Activated T-cell treated with anti-CD3 and anti-CD28 coated beads, Interleukin-2, amount 50 U/mL, for 72 hours (primary cell): ENCODE results near the gene KLK1. TPM values are rescaled to one million over a fixed set of nuclear protein-coding genes. Genes with fewer than 3 reads are reported as not detected.
"Not testable (repeated sequence)": the region's sequence is repeated elsewhere in the genome, so short reads cannot be mapped to it uniquely, and the experiment has no call there.

Experiments used
- ATAC-seq, 2 donors: fragments of 150-1000 bp; cut with Tn5 transposase; replicated peaks in 1 of 2; 2 replicates each; pipeline ENCODE4 v1.10.0; 2021; ENCODE audit warnings: moderate library complexity in 2 of 2, mild to moderate bottlenecking in 1 of 2
- DNase-seq, 2 donors: peaks; one replicate each; pipeline ENCODE4 v3.0.0; 2021 to 2022; ENCODE audit warnings: mixed read lengths in 1 of 2
- H3K27ac Mint-ChIP-seq: one replicate; pipeline ENCODE4 v1.8.0; 2022; ENCODE audit warnings: mild to moderate bottlenecking, moderate library complexity, mixed read lengths
- H3K27me3 Mint-ChIP-seq: one replicate; pipeline ENCODE4 v1.8.0; 2022; ENCODE audit warnings: low read depth, mixed read lengths
- H3K36me3 Mint-ChIP-seq, 2 donors: one replicate each; pipeline ENCODE4 v1.8.0; 2022; ENCODE audit warnings: mixed read lengths in 2 of 2, mild to moderate bottlenecking in 1 of 2; ENCODE audit not compliant: insufficient read depth in 2 of 2
- H3K4me1 Mint-ChIP-seq: one replicate; pipeline ENCODE4 v1.8.0; 2022; ENCODE audit warnings: low read depth, mixed read lengths
- H3K4me3 Mint-ChIP-seq, 2 donors: one replicate each; pipeline ENCODE4 v1.8.0; 2022; ENCODE audit warnings: mild to moderate bottlenecking in 2 of 2, mixed read lengths in 2 of 2, moderate library complexity in 2 of 2
- H3K9me3 Mint-ChIP-seq, 2 donors: one replicate each; pipeline ENCODE4 v1.8.0; 2022; ENCODE audit warnings: mixed read lengths in 2 of 2
- total RNA-seq, 2 donors: library from RNA; stranded (reverse); gene quantifications; one replicate each; pipeline ENCODE4 v1.2.3, GENCODE V29; 2022

KLK1 gene
- total RNA-seq, 2 donors from 2014 or later, result 1.7 to 2.3 TPM

DNA sequence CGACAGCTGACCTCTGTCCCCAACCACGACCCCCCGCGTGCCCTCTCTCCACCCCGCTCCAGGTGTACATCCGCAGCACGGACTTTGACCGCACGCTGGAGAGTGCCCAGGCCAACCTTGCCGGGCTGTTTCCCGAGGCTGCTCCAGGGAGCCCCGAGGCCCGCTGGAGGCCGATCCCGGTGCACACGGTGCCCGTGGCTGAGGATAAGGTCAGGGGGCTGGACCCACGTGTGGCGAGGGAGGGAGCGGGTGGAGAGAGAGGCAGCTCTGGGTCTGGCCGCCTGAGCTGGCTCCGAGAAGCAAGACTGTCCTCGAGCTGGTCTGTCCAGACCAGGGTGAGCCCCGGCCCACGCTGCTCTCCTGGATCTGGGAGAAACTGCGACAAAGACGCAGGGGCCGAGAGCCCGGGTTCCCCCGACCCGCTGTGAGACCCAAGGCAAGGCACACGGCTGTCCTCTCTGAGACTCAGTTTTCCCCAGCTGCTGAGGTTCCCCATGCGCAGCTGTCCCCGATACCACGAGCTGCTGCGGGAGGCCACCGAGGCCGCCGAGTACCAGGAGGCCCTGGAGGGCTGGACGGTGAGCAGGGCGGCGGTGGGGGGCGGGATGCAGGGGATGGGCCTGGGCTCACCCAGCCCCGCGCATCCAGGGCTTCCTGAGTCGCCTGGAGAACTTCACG is 31.9 kb downstream of the KLK1 start:
- Mint-ChIP-seq H3K36me3 (no peaks in the 10 kb centered on the region), H3K27me3 (no peaks in the 10 kb centered on the region), H3K9me3 (no peaks in the 10 kb centered on the region), H3K4me3 (no peak overlapping the region), H3K27ac (no peak overlapping the region), H3K4me1 (no peaks in the 10 kb centered on the region)
- no peak for DNase-seq
- no peak for ATAC-seq

- DNase-seq (no peak), ATAC-seq (no peak)
- Mint-ChIP-seq H3K9me3 (no peaks in the 10 kb centered on the region), H3K4me1 (no peaks in the 10 kb centered on the region), H3K27me3 (no peaks in the 10 kb centered on the region), H3K27ac (peak overlapping the region; percentile 35), H3K4me3 (no peak overlapping the region), H3K36me3 (no peaks in the 10 kb centered on the region)
Measured at GRCh38 chr19:50790922-50791467, 32.6 kb downstream of the KLK1 start.

GRCh38 chr19:50790396-50790795 is 33.2 kb downstream of the KLK1 start, which contains the start of gene ACP4:
Gene ACP4, plus strand, starts transcription at chr19:50790415. Its CDS starts 0 bp downstream, at chr19:50790415.
- no peaks in the 10 kb centered on the region for H3K9me3 Mint-ChIP-seq
- H3K36me3 Mint-ChIP-seq, result no peaks in the 10 kb centered on the region
- no peaks in the 10 kb centered on the region for H3K4me1 Mint-ChIP-seq
- DNase-seq, result no peak
- ATAC-seq, result peak in 1 of 2 donors; percentile 17
- H3K27me3 Mint-ChIP-seq, result no peaks in the 10 kb centered on the region
- H3K27ac Mint-ChIP-seq, result peak within 1 kb of the TSS; percentile 35
- no peak within 1 kb of the TSS for H3K4me3 Mint-ChIP-seq

GRCh38 chr19:50785329-50785728 is 38.3 kb downstream of the KLK1 start:
- no peak overlapping the region for H3K27ac Mint-ChIP-seq
- no peaks in the 10 kb centered on the region for H3K9me3 Mint-ChIP-seq
- no peaks in the 10 kb centered on the region for H3K4me1 Mint-ChIP-seq
- no peak for DNase-seq
- H3K36me3 Mint-ChIP-seq, result no peaks in the 10 kb centered on the region
- peaks cover 32% of the 10 kb centered on the region for H3K27me3 Mint-ChIP-seq
- ATAC-seq, result peak in 1 of 2 donors; percentile 11
- no peak overlapping the region for H3K4me3 Mint-ChIP-seq

DNA sequence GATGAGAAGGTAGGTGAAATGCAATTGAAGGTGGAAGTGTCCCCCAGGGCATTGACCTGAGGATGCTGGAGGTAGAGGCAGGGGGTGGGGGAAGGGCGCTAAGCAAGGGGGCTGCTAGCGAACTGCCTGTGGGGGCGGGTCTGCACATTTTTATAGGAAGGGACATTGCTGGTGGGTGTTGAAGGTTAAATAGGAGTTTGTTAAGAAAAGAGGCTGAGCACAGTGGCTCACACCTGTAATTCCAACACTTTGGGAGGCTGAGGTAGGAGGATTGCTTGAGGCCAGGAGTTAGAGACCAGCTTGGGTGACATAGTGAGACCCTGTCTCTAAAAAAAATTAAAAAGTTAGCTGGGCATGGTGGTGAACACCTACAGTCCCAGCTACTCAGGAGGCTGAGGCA is 38.9 kb downstream of the KLK1 start:
- no peak overlapping the region for H3K4me3 Mint-ChIP-seq
- H3K36me3 Mint-ChIP-seq, result no peaks in the 10 kb centered on the region
- no peaks in the 10 kb centered on the region for H3K4me1 Mint-ChIP-seq
- no peaks in the 10 kb centered on the region for H3K9me3 Mint-ChIP-seq
- peak overlapping the region; percentile 32 for H3K27ac Mint-ChIP-seq
- peaks cover 37% of the 10 kb centered on the region for H3K27me3 Mint-ChIP-seq
- ATAC-seq, result no peak
- no peak for DNase-seq

- not testable (repeated sequence) for DNase-seq, H3K4me3 Mint-ChIP-seq, H3K9me3 Mint-ChIP-seq, H3K36me3 Mint-ChIP-seq, H3K27ac Mint-ChIP-seq, H3K4me1 Mint-ChIP-seq, ATAC-seq
- peaks cover 46% of the 10 kb centered on the region for H3K27me3 Mint-ChIP-seq
Measured at GRCh38 chr19:50783848-50784152, 39.8 kb downstream of the KLK1 start.

DNA sequence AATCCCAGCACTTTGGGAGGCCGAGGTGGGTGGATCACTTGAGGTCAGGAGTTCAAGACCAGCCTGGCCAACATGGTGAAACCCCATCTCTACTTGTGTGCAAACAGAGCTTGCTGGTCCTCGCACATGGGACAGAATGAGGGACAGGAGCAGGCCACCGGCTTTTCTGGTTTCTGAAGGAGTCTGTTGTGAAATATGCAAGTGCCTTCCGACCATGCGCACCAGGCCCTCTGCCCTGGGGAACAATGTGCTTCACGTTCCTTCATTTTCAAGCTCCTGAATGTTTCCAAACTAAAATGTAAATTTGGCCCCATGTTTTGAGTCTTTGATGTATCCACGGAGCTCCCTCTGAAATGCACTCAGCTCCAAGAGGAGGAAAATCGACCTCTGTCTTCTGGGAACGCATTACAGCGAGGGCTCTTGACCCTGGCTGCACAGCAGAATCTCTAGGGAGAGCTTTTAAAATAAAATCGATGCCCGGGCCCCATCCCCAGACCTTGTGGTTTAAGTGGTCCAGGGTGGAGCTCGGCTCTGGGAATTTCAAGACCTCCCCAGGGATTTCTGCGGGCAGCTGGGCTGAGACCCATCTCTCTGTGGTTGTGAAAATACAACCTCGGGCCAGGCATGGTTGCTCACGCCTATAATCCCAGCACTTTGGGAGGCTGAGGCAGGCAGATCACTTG is 42.7 kb downstream of the KLK1 start:
- DNase-seq (no peak), ATAC-seq (no peak)
- Mint-ChIP-seq H3K27me3 (peaks cover 66% of the 10 kb centered on the region), H3K9me3 (no peaks in the 10 kb centered on the region), H3K4me3 (no peak overlapping the region), H3K27ac (no peak overlapping the region), H3K36me3 (peaks cover 0 to 1% of the 10 kb centered on the region in 2 donors), H3K4me1 (peaks cover 7% of the 10 kb centered on the region)

DNA sequence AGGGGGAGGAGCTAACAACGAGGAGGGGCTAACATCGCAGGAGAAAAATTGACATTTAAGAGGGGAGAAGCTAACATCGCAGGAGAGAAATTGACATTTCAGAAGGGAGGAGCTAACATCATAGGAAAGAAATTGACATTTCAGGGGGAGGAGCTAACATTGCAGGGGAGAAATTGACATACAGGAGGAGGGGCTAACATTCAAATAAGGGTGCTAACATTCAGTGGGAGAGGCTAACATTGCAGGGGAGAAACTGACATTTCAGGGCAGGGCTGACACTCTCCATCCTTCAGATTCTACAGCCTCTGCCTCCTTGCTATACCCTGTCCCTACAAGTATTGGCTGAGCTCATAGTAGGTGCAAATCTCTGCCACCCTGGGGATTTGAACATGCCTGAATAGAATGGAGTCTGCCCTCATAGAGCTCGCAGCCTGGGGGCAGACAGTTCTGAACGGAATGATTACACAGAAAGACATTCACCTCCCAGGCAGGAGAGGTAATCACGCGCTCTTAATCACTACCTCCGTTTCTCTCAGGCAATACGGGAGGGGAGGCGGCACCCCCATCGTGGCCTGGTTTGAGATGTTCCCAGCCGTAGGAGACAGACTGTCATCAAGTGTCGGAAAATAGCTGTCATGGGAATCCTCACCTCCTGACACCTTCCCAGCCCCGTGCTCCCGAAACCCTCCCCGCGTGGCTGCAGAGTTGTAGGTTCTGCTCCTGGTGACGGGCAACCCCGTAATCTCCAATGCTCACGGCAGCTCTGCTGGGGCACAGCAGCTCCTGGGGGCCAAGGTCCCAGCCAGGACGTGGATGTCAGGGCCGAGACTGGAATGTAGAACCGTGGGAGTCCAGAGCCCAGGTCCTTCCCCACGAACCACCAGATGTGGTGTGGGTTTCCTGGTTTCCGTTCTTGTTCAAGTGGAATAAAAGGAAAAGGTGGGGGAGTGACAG is 43.8 kb downstream of the KLK1 start:
- no peak for ATAC-seq
- peaks cover 7% of the 10 kb centered on the region for H3K4me1 Mint-ChIP-seq
- no peak overlapping the region for H3K4me3 Mint-ChIP-seq
- peaks cover 73% of the 10 kb centered on the region for H3K27me3 Mint-ChIP-seq
- H3K9me3 Mint-ChIP-seq, result no peaks in the 10 kb centered on the region
- no peak overlapping the region for H3K27ac Mint-ChIP-seq
- no peak for DNase-seq
- H3K36me3 Mint-ChIP-seq, result peaks cover 0 to 1% of the 10 kb centered on the region in 2 donors

DNA sequence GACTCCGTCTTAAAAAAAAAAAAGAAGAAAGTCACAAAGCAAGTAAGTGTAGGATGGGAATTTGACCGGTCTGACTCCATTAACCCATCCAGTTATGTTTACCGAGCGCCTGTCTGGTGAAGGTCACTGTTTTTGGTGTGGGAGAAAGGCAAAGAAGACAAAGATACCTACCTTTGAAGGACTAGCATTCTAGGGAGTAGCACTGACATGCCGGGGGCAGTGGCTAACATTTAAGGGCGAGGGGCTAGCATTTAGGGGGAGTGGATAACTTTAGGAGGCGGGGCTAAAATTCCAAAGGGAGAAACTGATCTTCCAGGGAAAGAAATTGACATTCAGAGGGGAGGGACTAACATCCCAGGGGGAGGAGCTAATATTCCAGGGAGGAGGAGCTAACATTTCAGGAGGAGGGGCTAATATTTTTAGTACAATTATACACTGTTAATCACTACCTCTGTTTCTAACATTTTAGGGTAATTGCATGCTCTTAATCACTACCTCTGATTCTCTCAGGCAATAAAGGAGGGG is 44.6 kb downstream of the KLK1 start:
- Mint-ChIP-seq H3K9me3 (no peaks in the 10 kb centered on the region), H3K4me1 (peaks cover 7% of the 10 kb centered on the region), H3K36me3 (peaks cover 0 to 1% of the 10 kb centered on the region in 2 donors), H3K27ac (no peak overlapping the region), H3K27me3 (peaks cover 73% of the 10 kb centered on the region), H3K4me3 (no peak overlapping the region)
- ATAC-seq, result no peak
- no peak for DNase-seq

DNA sequence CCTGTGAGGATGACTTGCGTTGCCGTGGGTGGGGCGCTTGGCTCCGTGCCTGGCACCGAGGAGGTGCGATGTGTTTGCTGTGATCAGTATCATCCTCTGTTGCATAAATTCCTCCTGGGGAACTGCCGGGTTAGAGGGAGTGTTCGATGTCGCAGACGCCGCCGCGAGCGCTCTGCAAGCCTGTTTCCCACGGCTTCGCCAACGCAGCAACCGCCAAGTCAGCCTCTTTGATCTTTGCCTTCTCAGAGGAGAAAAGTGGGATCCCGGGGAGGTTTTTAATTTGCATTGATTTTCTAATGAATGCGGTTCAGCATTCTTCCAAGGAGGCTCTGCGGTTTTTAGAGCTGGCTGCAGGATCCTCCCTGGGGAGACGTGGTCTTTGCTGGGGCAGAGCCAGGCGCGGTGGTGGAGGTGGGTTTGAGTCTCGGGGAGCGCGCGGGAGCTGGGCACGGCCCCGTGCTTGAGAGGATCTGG is 45.7 kb downstream of the KLK1 start:
- no peak for DNase-seq
- ATAC-seq, result no peak
- no peaks in the 10 kb centered on the region for H3K9me3 Mint-ChIP-seq
- peaks cover 66% of the 10 kb centered on the region for H3K27me3 Mint-ChIP-seq
- peaks cover 7% of the 10 kb centered on the region for H3K4me1 Mint-ChIP-seq
- no peak overlapping the region for H3K27ac Mint-ChIP-seq
- H3K36me3 Mint-ChIP-seq, result peaks cover 0 to 1% of the 10 kb centered on the region in 2 donors
- no peak overlapping the region for H3K4me3 Mint-ChIP-seq

- no peaks in the 10 kb centered on the region for H3K9me3 Mint-ChIP-seq
- no peak for ATAC-seq
Measured at GRCh38 chr19:50777261-50777660, 46.3 kb downstream of the KLK1 start.

DNA sequence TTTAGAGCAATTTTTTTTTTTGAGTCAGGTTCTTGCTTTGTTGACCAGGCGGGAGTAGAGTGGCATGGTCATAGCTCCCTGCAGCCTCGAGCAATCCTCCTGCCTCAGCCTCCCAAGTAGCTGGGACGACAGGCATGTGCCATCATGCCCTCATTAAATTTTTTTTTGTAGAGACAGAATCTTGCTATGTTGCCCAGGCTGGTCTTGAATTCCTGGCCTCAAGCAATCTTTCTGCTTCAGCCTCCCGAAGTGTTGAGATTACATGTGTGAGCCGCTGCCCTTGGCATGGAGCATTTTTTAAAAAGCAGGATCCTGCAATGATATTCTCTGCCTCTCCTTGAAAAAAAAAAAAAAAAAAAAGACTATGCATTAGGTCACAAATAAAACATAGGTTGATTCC is 47.5 kb downstream of the KLK1 start:
- ATAC-seq (no peak), DNase-seq (no peak)
- H3K4me3 Mint-ChIP-seq, result no peak overlapping the region
- H3K4me1 Mint-ChIP-seq, result peaks cover 7% of the 10 kb centered on the region
- no peak overlapping the region for H3K27ac Mint-ChIP-seq
- peaks cover 49% of the 10 kb centered on the region for H3K27me3 Mint-ChIP-seq
- no peaks in the 10 kb centered on the region for H3K9me3 Mint-ChIP-seq
- H3K36me3 Mint-ChIP-seq, result peaks cover 0 to 1% of the 10 kb centered on the region in 2 donors

More at GRCh38 chr19:50777261-50777660, 46.3 kb downstream of the KLK1 start:
- Mint-ChIP-seq H3K27ac (no peak overlapping the region), H3K4me3 (no peak overlapping the region), H3K27me3 (peaks cover 60% of the 10 kb centered on the region), H3K4me1 (peaks cover 7% of the 10 kb centered on the region), H3K36me3 (peaks cover 0 to 1% of the 10 kb centered on the region in 2 donors)
- no peak for DNase-seq
